Measurements from ENCODE around the gene CNMD.

DNA sequence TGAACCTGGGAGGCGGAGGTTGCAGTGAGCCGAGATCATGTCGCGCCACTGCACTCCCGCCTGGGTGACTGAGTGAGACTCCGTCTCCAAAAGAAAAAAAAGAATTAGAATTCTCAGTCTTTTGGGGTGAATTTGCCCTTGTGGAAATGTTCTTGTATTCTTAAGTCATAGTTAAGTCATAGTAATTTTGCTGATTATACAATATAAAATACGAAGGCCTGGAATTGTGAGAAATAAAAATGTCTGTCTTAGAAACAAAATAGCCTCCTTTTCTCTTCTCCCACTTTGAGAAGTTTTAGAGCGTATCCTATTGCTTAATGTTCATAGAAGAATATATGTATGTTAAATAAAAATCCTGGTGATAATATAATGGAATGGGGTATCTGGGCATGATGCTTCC lies 68.9 kb downstream of the CNMD start:
- TF ChIP-seq, protein P1, sequence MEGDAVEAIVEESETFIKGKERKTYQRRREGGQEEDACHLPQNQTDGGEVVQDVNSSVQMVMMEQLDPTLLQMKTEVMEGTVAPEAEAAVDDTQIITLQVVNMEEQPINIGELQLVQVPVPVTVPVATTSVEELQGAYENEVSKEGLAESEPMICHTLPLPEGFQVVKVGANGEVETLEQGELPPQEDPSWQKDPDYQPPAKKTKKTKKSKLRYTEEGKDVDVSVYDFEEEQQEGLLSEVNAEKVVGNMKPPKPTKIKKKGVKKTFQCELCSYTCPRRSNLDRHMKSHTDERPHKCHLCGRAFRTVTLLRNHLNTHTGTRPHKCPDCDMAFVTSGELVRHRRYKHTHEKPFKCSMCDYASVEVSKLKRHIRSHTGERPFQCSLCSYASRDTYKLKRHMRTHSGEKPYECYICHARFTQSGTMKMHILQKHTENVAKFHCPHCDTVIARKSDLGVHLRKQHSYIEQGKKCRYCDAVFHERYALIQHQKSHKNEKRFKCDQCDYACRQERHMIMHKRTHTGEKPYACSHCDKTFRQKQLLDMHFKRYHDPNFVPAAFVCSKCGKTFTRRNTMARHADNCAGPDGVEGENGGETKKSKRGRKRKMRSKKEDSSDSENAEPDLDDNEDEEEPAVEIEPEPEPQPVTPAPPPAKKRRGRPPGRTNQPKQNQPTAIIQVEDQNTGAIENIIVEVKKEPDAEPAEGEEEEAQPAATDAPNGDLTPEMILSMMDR (IDR thresholded peaks at IDR 0.05; ENCODE audit: low read length): no peak
- no peak for TF ChIP-seq EZH2 (IDR thresholded peaks at IDR 0.05; ENCODE audit: borderline replicate concordance, low read length)

Measured in OCI-LY1 (cell line).